GM20000 (cell line): ENCODE results near the gene CD200.

Experiments
- DNase-seq: peaks from one replicate; pipeline ENCODE4 v3.0.0; 2012; ENCODE audit warnings: low spot score
- CTCF ChIP-seq: IDR thresholded peaks from 2 replicates; pipeline ENCODE4 v1.5.1; 2012; ENCODE audit warnings: mild to moderate bottlenecking, control low read depth; ENCODE audit errors: extremely low read depth, missing control alignments

The CD200 gene

GRCh38 chr3:112389961-112390360 lies 57.0 kb downstream of the CD200 start:
- no peak for TF ChIP-seq CTCF
- DNase-seq: no peak

GRCh38 chr3:112390783-112391641 lies 58.1 kb downstream of the CD200 start:
- no peak for DNase-seq

GRCh38 chr3:112391648-112392047 lies 58.7 kb downstream of the CD200 start:
- DNase-seq: no peak
- no peak for TF ChIP-seq CTCF

More at GRCh38 chr3:112390783-112391641, 58.1 kb downstream of the CD200 start:
- no peak for TF ChIP-seq CTCF

- DNase-seq: no peak
- TF ChIP-seq CTCF: no peak
Measured at GRCh38 chr3:112392393-112393359, 59.7 kb downstream of the CD200 start.

GRCh38 chr3:112393360-112393728 lies 60.4 kb downstream of the CD200 start:
- TF ChIP-seq CTCF: no peak
- no peak for DNase-seq

GRCh38 chr3:112394003-112394640 lies 61.2 kb downstream of the CD200 start:
- no peak for DNase-seq

More at GRCh38 chr3:112394003-112394640, 61.2 kb downstream of the CD200 start:
- no peak for TF ChIP-seq CTCF
